Spleen (tissue), 7 donors: ENCODE data around the gene NSF.
"Not testable (repeated sequence)": the region's sequence is repeated elsewhere in the genome, so short reads cannot be mapped to it uniquely, and the experiment has no call there.

Experiments used
- CTCF ChIP-seq, 11 experiments: fragments of 200-600 bp in 7 of 11; fragments of 450-650 bp in 4 of 11; sonication (generic) in 4 of 11; IDR thresholded peaks in 8 of 11; conservative IDR thresholded peaks in 3 of 11; 1 replicate in 7 of 11; 2 replicates in 4 of 11; pipeline versions ENCODE4 v1.4.0 to v1.8.0; 2016 to 2021; ENCODE audit warnings: antibody characterized with exemption in 11 of 11, inconsistent platforms in 4 of 11, mild to moderate bottlenecking in 1 of 11
- POLR2A ChIP-seq, 3 donors: fragments of 450-650 bp; IDR thresholded peaks; one replicate each; pipeline ENCODE4 v1.5.1; 2017; ENCODE audit warnings: antibody characterized with exemption in 3 of 3, mild to moderate bottlenecking in 1 of 3
- POLR2AphosphoS5 ChIP-seq, 3 donors: sonication (generic); formaldehyde crosslinking; IDR thresholded peaks; one replicate each; pipeline ENCODE4 v1.5.1; 2017; ENCODE audit warnings: antibody characterized with exemption in 3 of 3
- donor health status: DM: no; HTN: no; CAD: no; lungs with moderate emphysema.
- donor health status: DM: no; HTN: no; CAD: no.
- donor health status: DM: no; HTN: no; CAD: no.

GRCh38 chr17:46591332-46591731 is 863 bp downstream of the NSF start:
- not testable (repeated sequence) for TF ChIP-seq POLR2A (IDR thresholded peaks at IDR 0.05); CTCF (IDR thresholded peaks at IDR 0.05 in 8 of 11, conservative IDR thresholded peaks at IDR 0.05 in 3 of 11); POLR2AphosphoS5 (IDR thresholded peaks at IDR 0.05)
